ENCODE data around the gene MRPS2.

DNA sequence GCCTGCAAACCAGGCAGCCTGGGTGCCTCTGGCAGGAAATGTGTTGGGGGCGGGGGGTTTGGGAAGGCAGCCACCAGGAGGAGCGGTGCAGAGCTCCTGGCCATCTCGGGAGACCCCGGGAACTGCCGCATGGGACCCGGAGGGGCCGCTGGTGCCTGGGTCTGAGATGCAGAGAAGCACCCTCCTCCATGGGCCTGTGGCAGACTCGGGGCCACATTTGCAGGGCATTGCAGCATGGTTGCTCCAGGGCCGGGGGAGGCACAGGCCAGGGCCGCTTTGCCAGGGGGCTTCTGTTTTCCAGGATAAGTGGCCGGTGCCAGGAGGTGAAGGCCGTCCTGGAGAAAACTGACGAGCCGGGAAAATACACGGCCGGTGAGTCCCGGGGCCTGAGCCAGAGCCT is 22.4 kb downstream of the MRPS2 start:
- TF ChIP-seq POLR2AphosphoS5 (IDR thresholded peaks at IDR 0.05; ENCODE audit: borderline replicate concordance, low read depth, low read length) = no peak
- no peak for TF ChIP-seq EZH2 (IDR thresholded peaks at IDR 0.05)
